Stimulated activated memory B cell treated with anti-CD40 and anti-IgM and Interleukin-4, amounts not matched to agents 10 μg/mL and 1 μg/mL and 100 μg/mL, for 72 hours (primary cell): Measurements from ENCODE around the gene LIN9.

Source experiments
- ATAC-seq: fragments of 150-1000 bp; cut with Tn5 transposase; 2 replicates; pipeline ENCODE4 v1.10.0; 2021
- H3K27ac Mint-ChIP-seq: one replicate; pipeline ENCODE4 v1.8.0; 2022; ENCODE audit warnings: mild to moderate bottlenecking, mixed read lengths
- H3K27me3 Mint-ChIP-seq: one replicate; pipeline ENCODE4 v1.8.0; 2022; ENCODE audit warnings: mixed read lengths
- H3K36me3 Mint-ChIP-seq: one replicate; pipeline ENCODE4 v1.8.0; 2022; ENCODE audit warnings: mixed read lengths
- H3K4me1 Mint-ChIP-seq: one replicate; pipeline ENCODE4 v1.8.0; 2022; ENCODE audit warnings: mixed read lengths
- H3K4me3 Mint-ChIP-seq: one replicate; pipeline ENCODE4 v1.8.0; 2022; ENCODE audit warnings: mild to moderate bottlenecking, moderate library complexity, mixed read lengths
- H3K9me3 Mint-ChIP-seq: one replicate; pipeline ENCODE4 v1.8.0; 2022; ENCODE audit warnings: mixed read lengths

Gene LIN9

GRCh38 chr1:226199971-226200370, 109.0 kb downstream of the LIN9 start:
- no peaks in the 10 kb centered on the region for H3K9me3 Mint-ChIP-seq
- peak overlapping the region; percentile 7 for H3K27ac Mint-ChIP-seq
- H3K36me3 Mint-ChIP-seq = no peaks in the 10 kb centered on the region
- H3K4me1 Mint-ChIP-seq = peaks cover 20% of the 10 kb centered on the region
- ATAC-seq = no peak
- no peak overlapping the region for H3K4me3 Mint-ChIP-seq
- no peaks in the 10 kb centered on the region for H3K27me3 Mint-ChIP-seq

GRCh38 chr1:226195144-226195543, 113.8 kb downstream of the LIN9 start:
- no peaks in the 10 kb centered on the region for H3K9me3 Mint-ChIP-seq
- H3K36me3 Mint-ChIP-seq = no peaks in the 10 kb centered on the region
- no peaks in the 10 kb centered on the region for H3K27me3 Mint-ChIP-seq
- peaks cover 14% of the 10 kb centered on the region for H3K4me1 Mint-ChIP-seq
- no peak overlapping the region for H3K27ac Mint-ChIP-seq
- ATAC-seq = no peak
- H3K4me3 Mint-ChIP-seq = no peak overlapping the region

GRCh38 chr1:226187380-226187779, 121.6 kb downstream of the LIN9 start:
- peak overlapping the region; percentile 96 for H3K4me3 Mint-ChIP-seq
- no peaks in the 10 kb centered on the region for H3K36me3 Mint-ChIP-seq
- no peaks in the 10 kb centered on the region for H3K9me3 Mint-ChIP-seq
- no peak for ATAC-seq
- peak overlapping the region; percentile 96 for H3K27ac Mint-ChIP-seq
- peaks cover 32% of the 10 kb centered on the region for H3K4me1 Mint-ChIP-seq
- no peaks in the 10 kb centered on the region for H3K27me3 Mint-ChIP-seq

- H3K4me3 Mint-ChIP-seq = peak overlapping the region; percentile 96
- H3K4me1 Mint-ChIP-seq = peaks cover 36% of the 10 kb centered on the region
- H3K9me3 Mint-ChIP-seq = no peaks in the 10 kb centered on the region
Measured at GRCh38 chr1:226187019-226187322, 122.0 kb downstream of the LIN9 start.

GRCh38 chr1:226186124-226187018, 122.6 kb downstream of the LIN9 start, which contains the start of gene ACBD3:
TSS of gene ACBD3 (minus strand) at chr1:226186741. CDS start at chr1:226186675, 66 bp downstream.
- H3K27me3 Mint-ChIP-seq = no peaks in the 10 kb centered on the region
- peak; percentile 98 for ATAC-seq
- peak within 1 kb of the TSS; percentile 96 for H3K27ac Mint-ChIP-seq
- H3K4me1 Mint-ChIP-seq = peaks cover 42% of the 10 kb centered on the region
- H3K36me3 Mint-ChIP-seq = no peaks in the 10 kb centered on the region
- peak within 1 kb of the TSS; percentile 96 for H3K4me3 Mint-ChIP-seq
- no peaks in the 10 kb centered on the region for H3K9me3 Mint-ChIP-seq

More at GRCh38 chr1:226187019-226187322, 122.0 kb downstream of the LIN9 start:
- H3K36me3 Mint-ChIP-seq = no peaks in the 10 kb centered on the region
- H3K27ac Mint-ChIP-seq = peak overlapping the region; percentile 96
- ATAC-seq = no peak
- H3K27me3 Mint-ChIP-seq = no peaks in the 10 kb centered on the region

- Mint-ChIP-seq H3K27ac (peak overlapping the region; percentile 96), H3K4me1 (peaks cover 45% of the 10 kb centered on the region)
Measured at GRCh38 chr1:226185141-226186036, 123.6 kb downstream of the LIN9 start.

GRCh38 chr1:226181996-226182714, 126.8 kb downstream of the LIN9 start:
- Mint-ChIP-seq H3K4me3 (peak overlapping the region; percentile 70), H3K27ac (peak overlapping the region; percentile 68), H3K27me3 (no peaks in the 10 kb centered on the region), H3K4me1 (peaks cover 63% of the 10 kb centered on the region), H3K36me3 (peaks cover 22% of the 10 kb centered on the region), H3K9me3 (no peaks in the 10 kb centered on the region)
- ATAC-seq = no peak

More at GRCh38 chr1:226185141-226186036, 123.6 kb downstream of the LIN9 start:
- H3K36me3 Mint-ChIP-seq = peaks cover under 1% of the 10 kb centered on the region
- no peaks in the 10 kb centered on the region for H3K9me3 Mint-ChIP-seq
- H3K4me3 Mint-ChIP-seq = peak overlapping the region; percentile 96
- H3K27me3 Mint-ChIP-seq = no peaks in the 10 kb centered on the region
- ATAC-seq = no peak
